IPS-18a (cell line): ENCODE measurements around the gene PGAM5.
"Not testable (repeated sequence)": the region's sequence is repeated elsewhere in the genome, so short reads cannot be mapped to it uniquely, and the experiment has no call there.

ENCODE experiments used
- H3K27ac ChIP-seq: one replicate; pipeline ENCODE4 v1.5.1; 2013; ENCODE audit warnings: low read length
- H3K27me3 ChIP-seq: one replicate; pipeline ENCODE4 v1.6.1; 2013; ENCODE audit warnings: mild to moderate bottlenecking, low read length; ENCODE audit not compliant: control insufficient read depth, insufficient read depth
- H3K36me3 ChIP-seq: one replicate; pipeline ENCODE4 v1.6.1; 2013; ENCODE audit warnings: low read depth, low read length; ENCODE audit not compliant: control insufficient read depth
- H3K4me1 ChIP-seq: one replicate; pipeline ENCODE4 v1.6.1; 2013; ENCODE audit warnings: low read depth, low read length; ENCODE audit not compliant: control insufficient read depth
- H3K4me3 ChIP-seq: one replicate; pipeline ENCODE4 v1.5.1; 2013; ENCODE audit warnings: low read length
- H3K9ac ChIP-seq: one replicate; pipeline ENCODE4 v1.6.1; 2013; ENCODE audit warnings: mild to moderate bottlenecking, low read length, moderate library complexity
- H3K9me3 ChIP-seq: one replicate; pipeline ENCODE4 v1.6.1; 2013; ENCODE audit warnings: low read depth, low read length; ENCODE audit not compliant: control insufficient read depth

The PGAM5 gene

DNA sequence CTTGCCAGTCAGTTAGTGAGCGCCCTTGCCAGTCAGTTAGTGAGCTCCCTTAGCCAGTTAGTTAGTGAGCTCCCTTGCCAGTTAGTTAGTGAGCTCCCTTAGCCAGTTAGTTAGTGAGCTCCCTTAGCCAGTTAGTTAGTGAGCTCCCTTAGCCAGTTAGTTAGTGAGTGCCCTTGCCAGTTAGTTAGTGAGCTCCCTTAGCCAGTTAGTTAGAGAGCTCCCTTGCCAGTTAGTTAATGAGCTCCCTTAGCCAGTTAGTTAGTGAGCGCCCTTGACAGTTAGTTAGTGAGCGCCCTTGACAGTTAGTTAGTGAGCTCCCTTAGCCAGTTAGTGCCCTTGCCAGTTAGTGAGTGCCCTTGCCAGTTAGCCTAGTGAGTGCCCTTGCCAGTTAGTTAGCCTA lies 15.8 kb upstream of the PGAM5 start:
- H3K4me3 ChIP-seq, H3K27ac ChIP-seq, H3K9me3 ChIP-seq, H3K9ac ChIP-seq, H3K4me1 ChIP-seq, H3K27me3 ChIP-seq: not testable (repeated sequence)
- peaks cover 17% of the 10 kb centered on the region for H3K36me3 ChIP-seq

DNA sequence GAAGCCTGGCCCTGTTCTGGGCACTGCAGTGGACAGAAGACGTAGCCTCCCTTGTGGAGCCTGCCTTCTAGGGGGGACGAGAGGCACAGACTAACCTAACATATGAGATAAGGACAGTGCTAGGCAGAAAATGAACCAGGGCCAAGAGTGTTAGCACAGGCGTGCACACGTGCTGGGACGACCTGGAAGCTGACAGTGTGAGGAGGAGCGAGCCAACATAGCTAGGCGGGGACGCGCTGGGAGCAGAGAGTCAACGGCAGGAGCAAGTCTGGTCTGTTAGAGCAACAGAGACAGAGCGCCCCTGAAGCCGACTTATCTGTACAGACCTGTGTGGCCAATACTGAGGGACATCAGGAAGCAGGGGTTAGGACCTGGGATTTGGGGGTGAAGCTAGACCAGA lies 15.2 kb upstream of the PGAM5 start:
- peaks cover 17% of the 10 kb centered on the region for H3K36me3 ChIP-seq
- no peak overlapping the region for H3K4me3 ChIP-seq
- H3K9me3 ChIP-seq, result no peaks in the 10 kb centered on the region
- H3K9ac ChIP-seq, result no peak overlapping the region
- no peaks in the 10 kb centered on the region for H3K27me3 ChIP-seq
- H3K4me1 ChIP-seq, result no peaks in the 10 kb centered on the region
- no peak overlapping the region for H3K27ac ChIP-seq

- H3K9ac ChIP-seq, result no peak overlapping the region
- no peaks in the 10 kb centered on the region for H3K9me3 ChIP-seq
- no peaks in the 10 kb centered on the region for H3K27me3 ChIP-seq
- H3K4me3 ChIP-seq, result no peak overlapping the region
- H3K4me1 ChIP-seq, result no peaks in the 10 kb centered on the region
- H3K36me3 ChIP-seq, result peaks cover 17% of the 10 kb centered on the region
- H3K27ac ChIP-seq, result no peak overlapping the region
Observed at GRCh38 chr12:132698341-132698740, 12.3 kb upstream of the PGAM5 start.

- peaks cover 20% of the 10 kb centered on the region for H3K36me3 ChIP-seq
- H3K4me3 ChIP-seq, result no peak overlapping the region
- H3K4me1 ChIP-seq, result no peaks in the 10 kb centered on the region
- H3K27ac ChIP-seq, result no peak overlapping the region
- no peak overlapping the region for H3K9ac ChIP-seq
- no peaks in the 10 kb centered on the region for H3K27me3 ChIP-seq
- no peaks in the 10 kb centered on the region for H3K9me3 ChIP-seq
Observed at GRCh38 chr12:132700212-132700822, 10.3 kb upstream of the PGAM5 start.

DNA sequence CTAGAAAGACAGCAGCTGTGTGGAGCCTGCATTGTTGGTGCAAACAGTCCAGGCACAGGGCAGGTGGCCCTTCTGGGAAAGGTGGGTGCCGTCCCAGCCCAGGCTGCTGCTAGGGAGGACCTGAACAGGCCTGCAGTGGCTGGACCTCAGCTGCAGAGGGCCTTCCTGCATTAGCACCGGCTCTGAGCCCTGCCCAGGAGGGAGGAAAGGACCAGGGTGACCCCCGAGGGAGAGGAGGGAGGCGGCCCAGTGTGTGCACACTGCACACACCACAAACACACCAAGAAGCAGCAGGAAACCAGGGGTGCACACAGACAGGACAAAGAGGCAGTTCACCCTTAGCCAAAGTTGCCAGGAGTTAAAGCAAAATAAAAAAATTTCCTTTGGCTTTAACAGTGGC lies 8.0 kb upstream of the PGAM5 start:
- H3K4me3 ChIP-seq, result no peak overlapping the region
- H3K9me3 ChIP-seq, result no peaks in the 10 kb centered on the region
- H3K27me3 ChIP-seq, result no peaks in the 10 kb centered on the region
- no peak overlapping the region for H3K27ac ChIP-seq
- peaks cover 20% of the 10 kb centered on the region for H3K36me3 ChIP-seq
- H3K9ac ChIP-seq, result no peak overlapping the region
- H3K4me1 ChIP-seq, result no peaks in the 10 kb centered on the region

GRCh38 chr12:132703641-132704040 lies 7.0 kb upstream of the PGAM5 start:
- H3K4me3 ChIP-seq, result no peak overlapping the region
- no peaks in the 10 kb centered on the region for H3K4me1 ChIP-seq
- H3K27ac ChIP-seq, result no peak overlapping the region
- peaks cover 11% of the 10 kb centered on the region for H3K36me3 ChIP-seq
- no peaks in the 10 kb centered on the region for H3K9me3 ChIP-seq
- no peaks in the 10 kb centered on the region for H3K27me3 ChIP-seq
- no peak overlapping the region for H3K9ac ChIP-seq

- Histone ChIP-seq H3K36me3 (peaks cover 3% of the 10 kb centered on the region), H3K4me3 (no peak overlapping the region), H3K27ac (no peak overlapping the region), H3K4me1 (no peaks in the 10 kb centered on the region), H3K27me3 (no peaks in the 10 kb centered on the region), H3K9me3 (no peaks in the 10 kb centered on the region), H3K9ac (no peak overlapping the region)
Observed at GRCh38 chr12:132707241-132707640, 3.4 kb upstream of the PGAM5 start.

DNA sequence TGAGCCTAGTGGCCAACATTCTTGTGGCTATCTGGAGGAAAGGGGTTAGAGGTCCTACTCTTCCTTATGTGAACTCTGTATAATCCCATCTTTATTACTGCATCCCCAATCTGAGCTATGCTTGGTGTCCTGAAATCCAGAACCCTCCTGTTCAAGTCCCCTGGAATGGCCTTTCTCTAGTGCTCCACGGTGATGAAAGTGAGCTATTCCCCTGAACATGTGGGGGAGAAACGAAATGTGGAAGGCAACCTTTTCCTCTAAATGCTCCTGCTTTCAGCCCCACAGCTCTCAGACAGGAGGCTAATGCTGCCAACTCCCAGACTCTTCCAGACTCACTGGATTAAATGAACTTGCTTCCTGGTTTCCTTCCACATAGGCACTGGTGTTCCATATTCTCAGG lies 2.5 kb upstream of the PGAM5 start:
- Histone ChIP-seq H3K27ac (no peak overlapping the region), H3K4me1 (no peaks in the 10 kb centered on the region), H3K27me3 (no peaks in the 10 kb centered on the region), H3K4me3 (no peak overlapping the region), H3K36me3 (peaks cover 3% of the 10 kb centered on the region), H3K9ac (no peak overlapping the region), H3K9me3 (no peaks in the 10 kb centered on the region)

DNA sequence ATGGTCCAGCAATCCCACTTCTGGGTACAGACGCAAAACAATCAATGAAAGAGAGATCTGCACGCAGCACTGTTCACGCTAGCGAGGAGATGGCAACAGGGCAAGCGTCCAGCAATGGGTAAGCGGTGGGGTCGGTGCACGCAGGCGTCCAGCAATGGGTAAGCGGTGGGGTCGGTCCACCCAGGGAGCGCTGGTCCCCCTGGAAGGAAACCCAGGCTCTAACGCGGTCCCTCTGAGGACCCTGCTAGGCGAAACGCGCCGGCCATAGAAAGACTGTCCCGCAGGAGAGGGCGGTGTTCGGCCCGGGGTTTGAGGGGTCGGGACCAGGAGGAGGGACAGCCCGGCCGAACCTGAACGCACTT lies 618 bp upstream of the PGAM5 start:
- Histone ChIP-seq H3K27me3 (no peaks in the 10 kb centered on the region), H3K36me3 (peaks cover 10% of the 10 kb centered on the region), H3K4me1 (no peaks in the 10 kb centered on the region), H3K9ac (peak overlapping the region; percentile 65), H3K9me3 (no peaks in the 10 kb centered on the region), H3K4me3 (peak overlapping the region; percentile 82), H3K27ac (peak overlapping the region; percentile 9)

GRCh38 chr12:132711080-132711843 lies 620 bp downstream of the PGAM5 start:
- Histone ChIP-seq H3K9me3 (no peaks in the 10 kb centered on the region), H3K4me1 (no peaks in the 10 kb centered on the region), H3K27me3 (no peaks in the 10 kb centered on the region), H3K36me3 (peaks cover 12% of the 10 kb centered on the region), H3K27ac (no peak overlapping the region), H3K9ac (peak overlapping the region; percentile 56), H3K4me3 (peak overlapping the region; percentile 82)

DNA sequence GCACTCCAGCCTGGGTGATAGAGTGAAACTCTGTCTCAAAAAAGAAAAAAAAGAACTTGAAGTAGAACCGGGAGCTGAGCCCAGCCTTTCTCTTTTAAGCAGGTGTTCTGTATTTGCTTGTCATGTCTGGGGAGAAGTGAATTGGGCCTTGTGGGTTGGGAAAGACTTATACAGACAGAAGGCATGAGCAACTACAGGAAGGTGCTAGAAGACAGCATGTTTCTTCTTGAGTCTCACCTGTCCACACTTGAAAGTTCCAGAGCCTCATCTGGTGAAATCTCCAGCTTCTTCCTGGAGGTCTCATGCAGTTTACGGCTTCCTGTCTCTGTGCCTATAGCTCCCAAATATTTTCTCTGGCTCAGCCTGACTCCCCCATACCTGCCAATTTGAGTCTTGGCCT lies 2.5 kb downstream of the PGAM5 start:
- Histone ChIP-seq H3K27ac (no peak overlapping the region), H3K27me3 (no peaks in the 10 kb centered on the region), H3K36me3 (peaks cover 16% of the 10 kb centered on the region), H3K9me3 (no peaks in the 10 kb centered on the region), H3K4me3 (no peak overlapping the region), H3K9ac (no peak overlapping the region), H3K4me1 (no peaks in the 10 kb centered on the region)

DNA sequence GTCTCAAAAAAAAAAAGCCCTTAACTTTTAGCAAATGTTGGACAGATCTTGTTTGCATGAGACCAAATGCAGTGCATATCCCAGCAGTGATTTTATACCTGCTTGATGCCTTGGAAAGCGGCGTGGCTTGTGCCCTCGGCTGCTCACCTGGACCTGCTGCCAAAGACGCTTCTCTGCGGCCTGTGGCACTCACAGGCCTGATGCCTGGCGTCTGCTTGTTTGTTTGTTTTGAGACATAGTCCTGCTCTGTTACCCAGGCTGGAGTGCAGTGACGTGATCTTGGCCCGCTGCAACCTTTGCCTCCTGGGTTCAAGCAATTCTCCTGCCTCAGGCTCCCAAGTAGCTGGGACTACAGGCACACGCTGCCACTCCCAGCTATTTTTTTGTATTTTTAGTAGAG lies 5.2 kb downstream of the PGAM5 start:
- no peak overlapping the region for H3K4me3 ChIP-seq
- peaks cover 34% of the 10 kb centered on the region for H3K36me3 ChIP-seq
- no peaks in the 10 kb centered on the region for H3K27me3 ChIP-seq
- H3K27ac ChIP-seq, result no peak overlapping the region
- H3K9me3 ChIP-seq, result no peaks in the 10 kb centered on the region
- H3K9ac ChIP-seq, result no peak overlapping the region
- no peaks in the 10 kb centered on the region for H3K4me1 ChIP-seq
